ENCODE results near the gene PGM3. TPM values are rescaled to one million over a fixed set of nuclear protein-coding genes. Genes with fewer than 3 reads are reported as not detected.

PGM3 gene
- total RNA-seq, 1 experiment from 2014 or later = 90.9 TPM

DNA sequence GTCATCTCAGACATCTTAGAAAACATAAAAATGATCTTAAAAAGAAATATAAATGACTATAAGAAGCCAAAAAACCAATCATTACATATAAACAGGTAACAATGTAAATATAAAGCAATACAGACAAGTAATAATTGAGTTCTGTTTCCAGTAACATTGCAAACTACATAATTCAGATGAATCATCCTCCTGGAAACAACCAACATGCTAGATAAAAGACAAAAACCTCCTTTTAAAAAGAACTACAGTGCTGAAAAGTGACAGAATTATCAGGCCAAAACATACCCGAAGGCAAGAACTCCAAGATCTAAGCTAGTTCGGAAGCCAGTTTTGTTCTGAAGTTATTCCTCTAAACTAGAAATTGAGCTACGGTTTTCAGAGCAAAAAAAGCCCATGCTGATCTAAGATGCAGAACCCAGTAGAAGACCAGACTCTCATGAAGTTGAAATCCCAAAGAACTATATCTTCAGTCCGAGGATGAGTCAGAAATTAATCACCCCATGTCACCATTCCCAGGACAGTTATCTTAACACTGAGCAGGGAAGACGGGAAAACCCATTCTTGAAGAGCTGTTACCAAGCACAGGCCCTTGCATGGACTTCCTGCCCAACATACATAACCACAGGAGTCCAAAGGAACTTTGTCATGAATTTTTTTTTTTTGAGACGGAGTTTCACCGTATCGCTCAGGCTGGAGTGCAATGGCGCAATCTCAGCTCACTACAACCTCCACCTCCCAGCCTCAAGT is 9.8 kb downstream of the PGM3 start:
- DNase-seq (ENCODE audit: low read depth) = peak; percentile 98

GRCh38 chr6:83182114-83182513 is 11.0 kb downstream of the PGM3 start:
- no peak for DNase-seq (ENCODE audit: low read depth)

DNA sequence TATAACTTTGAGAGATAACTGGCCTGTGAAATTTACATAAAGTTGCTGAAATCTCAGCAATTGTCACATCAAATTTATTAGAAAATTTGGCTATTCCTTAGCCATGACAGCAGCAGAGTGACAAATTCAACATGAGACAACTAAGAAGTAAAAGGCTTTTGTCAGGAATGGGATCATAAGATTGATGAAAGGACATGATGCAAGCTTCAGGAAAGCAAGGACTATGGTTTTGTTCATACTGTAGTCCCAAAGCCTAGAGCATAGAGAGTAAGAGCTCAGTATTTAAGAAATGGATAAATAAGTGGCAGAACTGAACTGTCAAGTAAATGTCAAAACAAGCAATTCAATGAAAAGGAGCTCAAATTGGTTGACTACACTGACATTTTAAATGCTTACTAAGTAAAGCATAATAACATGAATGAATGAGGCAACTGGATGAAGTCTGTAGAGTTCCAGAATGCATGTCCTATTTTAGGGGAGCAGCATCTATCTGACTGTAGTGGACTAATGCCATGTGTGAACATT is 12.6 kb downstream of the PGM3 start:
- no peak for DNase-seq (ENCODE audit: low read depth)

GRCh38 chr6:83176246-83176645 is 16.8 kb downstream of the PGM3 start:
- no peak for DNase-seq (ENCODE audit: low read depth)

GRCh38 chr6:83169511-83169910 is 23.6 kb downstream of the PGM3 start:
- no peak for DNase-seq (ENCODE audit: low read depth)

- no peak for DNase-seq (ENCODE audit: low read depth)
These were observed 24.0 kb downstream of the PGM3 start for GRCh38 chr6:83169106-83169505.

- DNase-seq (ENCODE audit: low read depth) = no peak
These were observed 24.5 kb downstream of the PGM3 start for GRCh38 chr6:83168556-83168955.

DNA sequence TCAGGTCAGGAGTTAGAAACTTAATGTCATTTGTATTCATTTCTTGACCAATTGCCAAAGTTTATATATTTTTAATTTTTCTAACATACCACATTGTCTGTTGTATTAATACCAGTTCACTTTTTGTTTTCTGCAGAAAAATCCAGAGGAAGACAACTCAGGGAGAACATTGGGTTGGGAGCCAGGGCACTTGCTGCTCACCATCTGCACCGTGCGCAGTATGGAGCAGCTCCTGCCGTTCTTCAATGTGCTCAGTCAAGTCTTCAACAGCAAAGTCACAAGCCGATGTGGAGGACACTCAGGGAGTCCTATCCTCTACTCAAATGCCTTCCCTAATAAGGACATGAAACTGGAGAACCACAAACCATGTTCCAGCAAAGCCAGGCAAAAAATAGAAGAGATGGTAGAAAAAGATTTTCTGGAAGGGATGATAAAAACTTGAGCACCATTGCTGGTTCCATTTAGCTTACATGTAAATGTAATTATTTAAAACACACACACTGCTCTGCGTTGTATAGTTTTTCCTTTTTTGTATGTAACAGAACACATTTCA is 25.3 kb downstream of the PGM3 start:
- DNase-seq (ENCODE audit: low read depth) = no peak

DNA sequence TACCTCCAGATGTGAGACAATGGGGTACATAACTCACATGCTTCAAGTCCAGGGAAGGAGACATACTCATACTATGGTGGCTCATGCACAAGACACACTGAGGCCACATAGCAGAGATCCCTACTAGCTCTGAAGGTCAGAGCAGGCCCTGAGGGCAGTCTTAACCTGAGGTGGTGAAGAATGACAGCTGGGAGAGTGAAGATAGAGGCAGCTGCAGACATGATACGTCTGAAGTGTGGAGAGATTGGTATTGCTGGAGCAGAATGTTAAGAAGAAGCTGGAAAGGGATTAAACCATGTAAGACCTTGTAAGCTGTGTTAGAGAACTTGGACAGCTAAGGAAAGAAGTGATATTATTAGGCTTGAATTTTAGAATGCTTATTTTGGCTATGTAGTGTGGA is 32.9 kb downstream of the PGM3 start:
- no peak for DNase-seq (ENCODE audit: low read depth)

GRCh38 chr6:83155794-83156193 is 37.3 kb downstream of the PGM3 start:
- no peak for DNase-seq (ENCODE audit: low read depth)

DNA sequence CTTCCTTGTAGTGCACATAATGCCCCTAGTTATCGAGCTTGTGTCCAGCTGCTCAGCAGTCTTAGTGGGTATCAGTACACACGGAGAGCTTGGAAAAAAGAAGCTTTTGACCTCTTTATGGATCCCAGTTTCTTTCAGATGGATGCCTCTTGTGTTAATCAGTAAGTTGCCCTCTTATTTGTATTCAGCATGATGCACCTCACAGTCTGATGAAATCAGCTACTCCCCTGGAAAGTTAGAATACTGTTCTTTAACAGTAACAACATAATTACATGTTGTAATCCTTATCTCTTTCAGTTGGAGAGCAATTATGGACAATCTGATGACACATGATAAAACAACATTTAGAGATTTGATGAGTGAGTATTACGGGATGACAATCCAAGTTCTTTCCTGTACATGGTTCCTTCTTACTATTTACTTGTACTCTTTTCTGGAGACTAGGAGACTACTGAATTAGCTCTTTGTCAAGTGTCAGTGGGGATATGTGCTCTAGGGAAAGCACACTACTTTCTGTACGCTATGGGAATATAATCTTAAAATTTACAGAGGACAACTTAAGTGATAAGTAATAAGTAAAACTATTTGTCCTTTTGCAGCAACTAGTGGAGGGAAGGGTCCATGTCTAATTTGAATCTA is 39.1 kb downstream of the PGM3 start:
- DNase-seq (ENCODE audit: low read depth) = no peak

- DNase-seq (ENCODE audit: low read depth) = no peak
These were observed 40.2 kb downstream of the PGM3 start for GRCh38 chr6:83152913-83153312.

DNA sequence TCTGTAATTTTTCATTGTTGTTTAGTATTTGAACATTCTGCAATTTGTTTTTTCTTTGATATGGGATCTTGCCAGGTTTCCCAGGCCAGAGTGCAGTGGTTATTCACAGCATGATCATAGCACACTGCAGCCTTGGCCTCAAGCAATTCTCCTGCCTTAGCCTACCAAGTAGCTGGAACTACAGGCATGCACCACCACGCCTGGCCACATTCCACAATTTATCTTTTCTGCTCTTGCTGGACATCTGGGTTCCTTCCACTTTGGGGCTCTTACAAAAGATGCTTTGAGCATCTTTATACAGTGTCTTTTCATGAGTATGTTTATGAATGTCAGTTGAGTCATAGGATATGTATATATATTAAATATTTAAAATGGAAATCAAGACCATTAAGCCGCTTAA is 42.0 kb downstream of the PGM3 start:
- no peak for DNase-seq (ENCODE audit: low read depth)

- no peak for DNase-seq (ENCODE audit: low read depth)
These were observed 54.3 kb downstream of the PGM3 start for GRCh38 chr6:83138758-83139157.

GRCh38 chr6:83138118-83138722 is 54.8 kb downstream of the PGM3 start:
- DNase-seq (ENCODE audit: low read depth) = no peak

- DNase-seq (ENCODE audit: low read depth) = no peak
These were observed 60.9 kb downstream of the PGM3 start for GRCh38 chr6:83132121-83132520.

GRCh38 chr6:83127976-83128375 is 65.1 kb downstream of the PGM3 start:
- no peak for DNase-seq (ENCODE audit: low read depth)

- DNase-seq (ENCODE audit: low read depth) = no peak
These were observed 65.8 kb downstream of the PGM3 start for GRCh38 chr6:83127258-83127657.

GRCh38 chr6:83126807-83127206 is 66.3 kb downstream of the PGM3 start:
- DNase-seq (ENCODE audit: low read depth) = no peak

DNA sequence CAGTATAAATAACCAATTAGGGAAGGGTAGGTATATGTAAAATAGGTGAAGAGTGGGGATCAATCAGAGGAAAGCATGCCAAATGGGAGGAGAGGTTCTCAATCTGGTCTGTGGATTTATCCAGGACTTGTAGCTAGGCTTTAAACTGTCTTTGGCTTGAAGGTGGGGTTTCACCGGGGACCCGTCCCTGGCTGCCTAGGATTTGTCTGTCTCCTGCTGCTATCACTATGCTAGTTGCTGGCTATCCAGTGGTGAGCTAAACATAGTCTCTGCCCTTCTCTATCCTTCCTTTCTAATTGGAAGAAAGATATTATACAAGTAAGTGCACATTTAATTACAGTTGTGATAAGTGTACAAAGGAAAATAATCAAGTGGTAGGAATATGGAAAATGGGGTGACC is 66.8 kb downstream of the PGM3 start:
- no peak for DNase-seq (ENCODE audit: low read depth)

DNA sequence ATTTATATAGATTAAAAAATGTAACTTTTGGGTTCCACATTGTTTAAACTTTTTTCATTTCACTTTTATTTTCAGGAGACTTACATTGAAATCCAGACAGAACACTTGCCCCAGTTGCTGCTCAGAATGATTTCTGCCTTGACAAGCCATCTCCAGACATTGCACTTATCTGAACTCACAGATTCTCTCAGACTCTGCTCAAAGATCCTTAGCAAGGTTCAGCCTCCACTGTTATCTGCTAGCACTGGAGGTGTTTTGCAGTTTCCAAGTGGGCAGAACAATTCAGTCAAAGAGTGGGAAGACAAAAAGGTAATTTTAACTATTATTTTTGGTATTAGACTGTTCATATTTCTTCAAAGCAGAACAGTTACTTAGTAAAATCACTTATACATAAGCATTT is 67.6 kb downstream of the PGM3 start:
- DNase-seq (ENCODE audit: low read depth) = no peak

- DNase-seq (ENCODE audit: low read depth) = no peak
These were observed 68.5 kb downstream of the PGM3 start for GRCh38 chr6:83124553-83124952.

All from M059J (cell line).